Astrocyte (in vitro differentiated cells and primary cell): ENCODE data around the gene MAP4K4.

Source experiments
- EZH2 ChIP-seq: IDR thresholded peaks from 2 replicates; pipeline ENCODE4 v1.6.1; 2012; ENCODE audit warnings: mild to moderate bottlenecking, low read length, inconsistent platforms; ENCODE audit not compliant: insufficient read depth
- TF ChIP-seq, protein P1 (sequence below): IDR thresholded peaks from 2 replicates; pipeline ENCODE4 v1.5.1; 2011; ENCODE audit warnings: low read depth, mild to moderate bottlenecking, inconsistent platforms, low read length, moderate library complexity; ENCODE audit not compliant: insufficient read depth

DNA sequence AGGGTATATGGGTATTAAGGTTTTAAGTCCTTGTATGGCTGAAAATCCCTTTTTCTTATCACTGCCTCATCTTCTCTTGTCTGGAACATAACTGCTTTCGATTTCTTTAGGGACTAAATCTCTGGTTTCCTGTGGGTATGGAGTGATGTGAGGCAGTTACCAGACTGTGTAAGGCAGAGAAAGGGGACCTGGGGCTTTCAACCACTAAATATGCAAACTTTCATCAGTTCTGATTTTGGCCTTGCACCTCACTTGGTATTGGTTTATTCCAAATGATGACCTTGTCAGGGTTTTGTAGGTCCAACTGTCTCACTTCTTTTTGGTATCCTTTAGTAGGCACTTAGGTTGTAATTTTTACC lies 9.3 kb downstream of the MAP4K4 start:
- TF ChIP-seq, protein P1, sequence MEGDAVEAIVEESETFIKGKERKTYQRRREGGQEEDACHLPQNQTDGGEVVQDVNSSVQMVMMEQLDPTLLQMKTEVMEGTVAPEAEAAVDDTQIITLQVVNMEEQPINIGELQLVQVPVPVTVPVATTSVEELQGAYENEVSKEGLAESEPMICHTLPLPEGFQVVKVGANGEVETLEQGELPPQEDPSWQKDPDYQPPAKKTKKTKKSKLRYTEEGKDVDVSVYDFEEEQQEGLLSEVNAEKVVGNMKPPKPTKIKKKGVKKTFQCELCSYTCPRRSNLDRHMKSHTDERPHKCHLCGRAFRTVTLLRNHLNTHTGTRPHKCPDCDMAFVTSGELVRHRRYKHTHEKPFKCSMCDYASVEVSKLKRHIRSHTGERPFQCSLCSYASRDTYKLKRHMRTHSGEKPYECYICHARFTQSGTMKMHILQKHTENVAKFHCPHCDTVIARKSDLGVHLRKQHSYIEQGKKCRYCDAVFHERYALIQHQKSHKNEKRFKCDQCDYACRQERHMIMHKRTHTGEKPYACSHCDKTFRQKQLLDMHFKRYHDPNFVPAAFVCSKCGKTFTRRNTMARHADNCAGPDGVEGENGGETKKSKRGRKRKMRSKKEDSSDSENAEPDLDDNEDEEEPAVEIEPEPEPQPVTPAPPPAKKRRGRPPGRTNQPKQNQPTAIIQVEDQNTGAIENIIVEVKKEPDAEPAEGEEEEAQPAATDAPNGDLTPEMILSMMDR, result no peak
- TF ChIP-seq EZH2, result no peak
